ENCODE results near the gene RD3L. TPM values are rescaled to one million over a fixed set of nuclear protein-coding genes. Genes with fewer than 3 reads are reported as not detected.

Gene RD3L
- total RNA-seq, 2 donors from 2014 or later: not detected

GRCh38 chr14:103974575-103974974 lies 32.2 kb upstream of the RD3L start:
- no peak for ATAC-seq (ENCODE audit: insufficient number of reproducible peaks, low FRiP score, low read depth)
- Histone ChIP-seq H3K4me1 (ENCODE audit: control insufficient read depth in 1 of 2, low read depth in 2 of 2) (no peaks in the 10 kb centered on the region), H3K9me3 (no peaks in the 10 kb centered on the region), H3K4me3 (no peak overlapping the region), H3K27me3 (replicated peaks; ENCODE audit: insufficient read depth) (no peaks in the 10 kb centered on the region), H3K36me3 (no peaks in the 10 kb centered on the region), H3K27ac (no peak overlapping the region)
- no peak for DNase-seq (ENCODE audit: low spot score)
- TF ChIP-seq CTCF (IDR thresholded peaks at IDR 0.05): no peak

GRCh38 chr14:103973354-103973753 lies 31.0 kb upstream of the RD3L start:
- DNase-seq (ENCODE audit: low spot score) (no peak), ATAC-seq (ENCODE audit: insufficient number of reproducible peaks, low FRiP score, low read depth) (no peak)
- Histone ChIP-seq H3K27ac (no peak overlapping the region), H3K4me3 (no peak overlapping the region), H3K4me1 (ENCODE audit: control insufficient read depth in 1 of 2, low read depth in 2 of 2) (no peaks in the 10 kb centered on the region), H3K27me3 (replicated peaks; ENCODE audit: insufficient read depth) (no peaks in the 10 kb centered on the region), H3K36me3 (no peaks in the 10 kb centered on the region), H3K9me3 (no peaks in the 10 kb centered on the region)
- TF ChIP-seq CTCF (IDR thresholded peaks at IDR 0.05): no peak

- no peak for DNase-seq (ENCODE audit: low spot score)
- no peaks in the 10 kb centered on the region for H3K27me3 ChIP-seq (replicated peaks; ENCODE audit: insufficient read depth)
- H3K4me1 ChIP-seq (ENCODE audit: control insufficient read depth in 1 of 2, low read depth in 2 of 2): no peaks in the 10 kb centered on the region
- TF ChIP-seq CTCF (IDR thresholded peaks at IDR 0.05): no peak
- no peaks in the 10 kb centered on the region for H3K9me3 ChIP-seq
- no peak overlapping the region for H3K4me3 ChIP-seq
- no peak for ATAC-seq (ENCODE audit: insufficient number of reproducible peaks, low FRiP score, low read depth)
- H3K27ac ChIP-seq: no peak overlapping the region
- no peaks in the 10 kb centered on the region for H3K36me3 ChIP-seq
Measured at GRCh38 chr14:103969961-103970360, 27.6 kb upstream of the RD3L start.

- Histone ChIP-seq H3K27me3 (replicated peaks; ENCODE audit: insufficient read depth) (no peaks in the 10 kb centered on the region), H3K4me1 (ENCODE audit: control insufficient read depth in 1 of 2, low read depth in 2 of 2) (no peaks in the 10 kb centered on the region), H3K4me3 (no peak overlapping the region), H3K36me3 (no peaks in the 10 kb centered on the region), H3K9me3 (no peaks in the 10 kb centered on the region), H3K27ac (no peak overlapping the region)
- DNase-seq (ENCODE audit: low spot score) (no peak), ATAC-seq (ENCODE audit: insufficient number of reproducible peaks, low FRiP score, low read depth) (no peak)
- TF ChIP-seq CTCF (IDR thresholded peaks at IDR 0.05): no peak
Measured at GRCh38 chr14:103966631-103967030, 24.3 kb upstream of the RD3L start.

- H3K4me3 ChIP-seq: no peak overlapping the region
- TF ChIP-seq CTCF (IDR thresholded peaks at IDR 0.05): no peak
- no peaks in the 10 kb centered on the region for H3K36me3 ChIP-seq
- no peak for ATAC-seq (ENCODE audit: insufficient number of reproducible peaks, low FRiP score, low read depth)
- no peak overlapping the region for H3K27ac ChIP-seq
- no peaks in the 10 kb centered on the region for H3K4me1 ChIP-seq (ENCODE audit: control insufficient read depth in 1 of 2, low read depth in 2 of 2)
- no peaks in the 10 kb centered on the region for H3K9me3 ChIP-seq
- no peak for DNase-seq (ENCODE audit: low spot score)
- H3K27me3 ChIP-seq (replicated peaks; ENCODE audit: insufficient read depth): no peaks in the 10 kb centered on the region
Measured at GRCh38 chr14:103961928-103962578, 19.7 kb upstream of the RD3L start.
